ENCODE results near the gene HOMEZ.
"Not testable (repeated sequence)": the region's sequence is repeated elsewhere in the genome, so short reads cannot be mapped to it uniquely, and the experiment has no call there.

Gene HOMEZ

DNA sequence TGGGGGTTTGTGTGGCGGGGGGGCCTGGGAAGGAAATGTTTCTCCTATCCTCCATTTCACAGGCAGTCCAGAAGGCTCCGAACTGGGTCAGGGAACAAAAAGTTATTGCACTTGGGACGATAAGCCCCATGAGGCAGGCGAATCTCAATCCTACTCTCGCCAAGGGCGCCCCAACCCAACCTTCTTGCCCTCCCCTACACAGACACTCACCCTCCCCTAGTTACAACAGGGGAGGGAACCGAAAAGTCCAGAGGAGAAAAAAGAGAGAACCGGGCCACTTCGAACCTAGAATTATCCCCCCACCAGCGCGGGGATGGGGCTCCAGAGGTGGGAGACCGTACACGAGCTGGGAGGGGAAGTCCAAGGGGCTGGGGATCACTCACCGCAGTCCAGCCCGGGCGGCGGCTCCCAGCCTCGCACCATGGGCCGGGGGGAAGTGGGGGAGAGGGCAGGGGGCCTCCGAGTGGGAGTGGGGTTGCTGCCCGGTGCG, 357 bp downstream of the HOMEZ start:
- no peak for FAIRE-seq
- no peak for DNase-seq (ENCODE audit: insufficient read length, low spot score)

DNA sequence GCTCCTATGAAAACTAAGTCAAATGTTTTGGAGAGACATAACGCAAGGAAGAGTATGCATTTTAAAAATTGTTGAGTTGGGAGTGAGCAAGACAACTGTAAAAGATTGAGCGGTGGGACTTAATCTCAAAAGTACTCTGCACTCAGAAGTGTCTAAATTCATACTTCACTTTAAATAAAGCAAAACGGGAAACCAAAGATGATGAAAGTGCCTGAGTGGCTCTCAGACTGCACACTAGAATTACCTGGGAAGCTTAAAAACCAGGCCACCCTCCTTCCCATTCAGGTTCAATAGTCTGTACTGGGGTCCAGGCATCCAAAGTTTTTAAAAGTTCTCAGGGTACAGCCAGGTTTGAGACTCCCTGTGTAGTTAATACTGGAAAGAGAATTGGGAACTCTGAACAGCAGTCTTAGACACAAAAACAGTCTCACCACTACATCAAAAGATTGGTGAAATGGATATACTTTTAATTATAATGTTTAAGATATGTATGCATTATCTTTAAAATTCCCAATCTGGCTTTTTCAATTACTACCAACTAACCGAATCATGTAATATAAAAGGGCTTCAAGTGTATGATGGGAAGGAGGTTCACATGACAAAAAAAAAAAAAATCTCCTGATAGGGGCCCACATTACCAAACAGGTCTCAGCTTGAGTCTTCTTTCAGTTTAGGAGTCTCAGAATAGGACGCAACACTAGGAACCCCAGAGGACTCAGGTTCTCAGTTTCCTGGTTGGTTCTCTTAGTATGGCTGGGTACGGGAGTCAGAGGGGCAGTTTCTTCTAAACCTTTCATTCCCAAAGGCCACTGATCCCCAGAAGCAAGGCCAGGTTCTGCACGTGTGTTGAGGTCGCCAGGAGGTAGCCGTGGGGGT, 1.0 kb downstream of the HOMEZ start:
- DNase-seq (ENCODE audit: insufficient read length, low spot score) (no peak), FAIRE-seq (peak; percentile 82)

DNA sequence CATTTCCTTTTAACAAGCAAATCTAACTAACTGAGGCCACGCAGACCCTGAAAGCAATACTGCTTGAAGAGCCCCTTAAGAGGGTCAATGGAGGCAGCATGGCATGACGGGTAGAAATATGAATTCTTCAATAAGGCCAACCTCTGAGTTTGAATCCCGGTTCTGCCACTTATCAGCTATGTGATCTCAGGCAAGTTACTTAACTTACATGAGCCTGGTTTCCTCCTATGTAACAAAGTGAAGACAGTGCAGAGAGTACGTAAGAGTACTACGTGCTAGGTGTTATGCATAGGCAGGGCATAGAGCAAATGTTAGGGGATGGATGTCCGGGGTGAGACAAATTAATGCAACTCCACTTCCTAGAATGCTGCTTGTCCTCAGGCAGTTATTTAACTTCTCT, 4.7 kb downstream of the HOMEZ start:
- FAIRE-seq (no peak), DNase-seq (ENCODE audit: insufficient read length, low spot score) (no peak)

DNA sequence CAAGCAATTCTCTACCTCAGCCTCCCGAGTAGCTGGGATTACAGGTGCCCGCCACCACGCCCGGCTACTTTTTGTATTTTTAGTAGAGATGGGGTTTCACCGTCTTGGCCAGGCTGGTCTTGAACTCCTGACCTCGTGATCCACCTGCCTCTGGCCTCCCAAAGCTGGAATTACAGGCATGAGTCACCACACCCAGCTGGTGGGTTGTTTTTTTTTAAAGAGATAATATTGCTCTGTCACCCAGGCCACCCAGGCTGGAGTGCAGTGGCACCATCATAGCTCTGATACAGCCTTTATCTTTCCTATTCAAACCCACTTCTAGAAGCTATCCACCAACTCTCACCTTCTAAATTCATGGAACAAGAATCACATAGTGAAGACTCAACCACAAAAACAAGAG, 8.0 kb downstream of the HOMEZ start:
- not testable (repeated sequence) for FAIRE-seq

DNA sequence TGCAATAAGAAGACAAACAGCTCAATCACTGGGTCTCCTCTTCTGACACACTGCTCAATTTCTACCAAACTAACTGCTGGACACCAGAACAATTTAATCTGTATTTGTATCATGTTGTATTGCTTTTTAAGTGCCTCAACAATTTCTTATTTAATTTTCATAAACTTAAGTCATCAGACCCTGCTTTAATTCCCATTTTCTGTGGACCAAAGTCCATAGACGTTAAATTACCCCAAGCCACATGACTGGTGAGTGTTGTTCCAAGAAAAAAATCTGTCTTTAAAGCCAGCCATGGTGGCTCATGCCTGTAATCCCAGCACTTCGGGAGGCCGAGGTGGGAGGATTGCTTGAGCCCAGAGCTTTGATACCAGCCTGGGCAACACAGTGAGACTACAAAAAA, 8.7 kb downstream of the HOMEZ start:
- FAIRE-seq, result no peak
- DNase-seq (ENCODE audit: insufficient read length, low spot score), result no peak

More for the DNA sequence above, 8.0 kb downstream of the HOMEZ start:
- not testable (repeated sequence) for DNase-seq (ENCODE audit: insufficient read length, low spot score)

DNA sequence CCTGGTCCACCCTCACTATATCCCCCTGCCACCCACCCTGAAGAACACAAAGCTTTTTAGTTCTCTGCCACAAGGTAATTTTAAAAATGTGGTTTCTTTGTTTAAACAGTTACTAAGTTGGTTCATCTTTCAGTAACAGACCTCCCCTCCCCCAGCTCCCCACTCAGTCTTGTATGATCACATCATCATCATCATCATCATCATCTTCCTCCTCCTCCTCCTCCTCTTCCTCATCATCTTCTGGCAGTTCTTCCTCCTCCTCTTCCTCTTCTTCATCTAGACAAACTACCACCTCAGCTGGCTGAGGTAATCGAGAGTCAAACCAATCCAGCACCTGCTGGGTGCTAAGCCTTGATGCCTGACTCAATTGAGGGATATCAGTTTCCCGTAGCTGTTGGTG, 10.5 kb downstream of the HOMEZ start:
- FAIRE-seq (no peak), DNase-seq (ENCODE audit: insufficient read length, low spot score) (no peak)

DNA sequence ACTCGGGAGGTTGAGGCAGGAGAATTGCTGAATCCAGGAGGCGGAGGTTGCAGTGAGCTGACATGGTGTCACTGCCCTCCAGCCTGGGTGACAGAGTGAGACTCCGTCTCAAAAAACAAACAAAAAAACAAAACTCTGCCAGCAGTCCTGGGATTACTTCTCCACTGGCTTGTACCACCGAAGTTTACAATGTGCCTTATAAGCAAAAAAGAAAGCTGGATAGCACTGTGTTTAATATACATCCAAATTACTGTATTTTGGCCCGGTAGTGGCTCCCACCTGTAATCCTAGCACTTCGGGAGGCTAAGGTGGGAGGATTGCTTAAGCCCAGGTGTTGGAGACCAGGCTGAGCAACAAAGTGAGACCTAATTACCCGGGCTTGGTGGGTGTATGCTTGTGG, 16.7 kb downstream of the HOMEZ start:
- FAIRE-seq, result no peak

DNA sequence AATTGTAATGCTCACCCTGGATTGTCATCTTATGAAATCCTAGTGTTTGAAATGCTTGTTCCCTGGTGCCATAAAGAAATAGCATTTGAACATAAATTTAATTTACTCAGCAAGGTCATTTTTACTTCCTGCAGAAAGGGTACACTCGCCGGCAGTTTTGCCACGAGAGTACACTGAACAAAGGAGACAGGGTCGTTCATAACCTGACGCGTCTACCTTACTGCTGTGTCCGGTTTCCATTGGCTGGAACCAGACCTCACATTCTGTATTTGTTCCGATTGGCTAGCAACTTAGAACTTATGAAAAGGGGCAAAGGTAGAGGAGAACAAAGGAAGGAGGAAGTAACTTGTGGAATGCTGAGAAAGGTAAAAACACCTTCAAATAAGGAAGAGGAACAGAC, 25.1 kb downstream of the HOMEZ start:
- not testable (repeated sequence) for FAIRE-seq; DNase-seq (ENCODE audit: insufficient read length, low spot score)

More for the DNA sequence above, 16.7 kb downstream of the HOMEZ start:
- DNase-seq (ENCODE audit: insufficient read length, low spot score), result no peak

DNA sequence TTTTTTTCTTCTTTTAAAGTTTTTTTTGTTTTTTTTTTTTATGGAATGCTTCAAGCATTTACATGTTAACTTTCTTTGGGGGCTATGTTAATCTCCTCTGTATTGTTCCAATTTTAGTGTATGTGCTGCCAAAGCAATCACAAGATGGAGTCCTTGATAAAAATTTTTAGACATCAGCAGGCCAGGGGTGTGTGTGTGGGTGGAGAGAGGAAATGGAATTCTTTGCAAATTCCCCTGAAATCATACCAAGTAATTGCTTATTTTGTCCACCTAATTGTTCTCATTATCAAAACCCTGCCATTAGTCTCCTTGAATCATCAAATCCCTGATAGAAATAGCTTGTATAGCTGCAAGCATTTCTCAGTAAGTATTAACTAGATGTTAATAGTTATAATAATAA, 26.5 kb downstream of the HOMEZ start:
- no peak for DNase-seq (ENCODE audit: insufficient read length, low spot score)
- FAIRE-seq, result no peak

DNA sequence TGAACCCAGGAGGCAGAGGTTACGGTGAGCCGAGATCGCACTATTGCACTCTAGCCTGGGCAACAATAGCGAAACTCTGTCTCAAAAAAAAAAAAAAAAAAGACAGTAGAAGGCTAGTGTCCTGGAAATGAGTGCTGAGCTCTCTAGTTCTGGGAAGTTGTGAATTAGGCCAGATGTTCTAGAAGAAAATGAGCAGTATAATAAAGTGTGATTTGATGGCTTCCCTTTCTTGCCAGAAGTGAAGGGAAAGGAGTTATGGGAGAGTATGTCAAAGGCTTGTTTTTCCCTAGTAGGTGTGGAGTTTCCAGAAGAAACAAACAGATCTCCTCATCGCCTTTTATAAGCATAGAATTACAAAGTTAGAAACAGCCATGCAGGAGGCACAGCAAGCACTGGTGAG, 27.7 kb downstream of the HOMEZ start:
- DNase-seq (ENCODE audit: insufficient read length, low spot score) (no peak), FAIRE-seq (no peak)

DNA sequence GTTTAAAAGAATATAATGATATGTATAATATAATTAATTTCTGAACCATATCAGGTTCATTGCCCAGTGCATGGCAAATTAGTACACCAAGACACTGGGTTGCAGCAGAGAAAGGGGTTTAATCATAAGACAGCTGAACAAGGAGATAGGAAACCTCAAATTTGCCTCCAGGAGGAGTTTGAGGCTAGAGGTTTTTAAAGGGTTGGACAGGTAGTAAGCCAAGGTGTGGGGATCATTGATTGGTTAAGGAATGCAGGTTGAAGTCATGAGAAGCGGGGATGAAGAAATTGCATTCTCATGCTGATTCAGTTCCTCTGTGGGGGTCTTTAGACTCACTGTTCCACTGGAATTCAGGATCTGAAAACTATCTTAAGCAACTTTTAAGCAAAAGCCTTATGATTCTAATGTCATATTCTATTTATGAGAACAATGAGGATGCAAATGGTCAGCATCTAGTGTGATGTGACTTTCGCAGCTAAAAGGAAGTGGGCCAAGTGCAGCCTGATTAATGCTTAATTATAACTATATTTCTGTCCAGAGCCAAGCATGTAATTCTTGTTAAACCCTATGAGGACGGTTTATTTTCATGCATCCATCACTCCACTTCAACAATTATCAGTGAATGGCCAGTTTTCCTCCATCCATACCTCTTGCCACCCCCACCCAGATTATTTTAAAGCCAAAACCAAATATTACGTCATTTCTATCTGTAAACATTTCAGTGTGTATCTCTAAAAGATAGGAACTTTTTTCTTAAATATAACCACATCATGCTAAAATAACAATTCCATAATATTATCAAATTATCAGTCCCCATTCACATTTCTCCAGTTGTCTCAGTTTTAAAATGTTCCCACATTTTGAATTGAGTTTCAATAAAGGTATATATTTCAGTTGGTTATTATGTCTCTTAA, 33.3 kb downstream of the HOMEZ start:
- FAIRE-seq (no peak), DNase-seq (ENCODE audit: insufficient read length, low spot score) (no peak)

DNA sequence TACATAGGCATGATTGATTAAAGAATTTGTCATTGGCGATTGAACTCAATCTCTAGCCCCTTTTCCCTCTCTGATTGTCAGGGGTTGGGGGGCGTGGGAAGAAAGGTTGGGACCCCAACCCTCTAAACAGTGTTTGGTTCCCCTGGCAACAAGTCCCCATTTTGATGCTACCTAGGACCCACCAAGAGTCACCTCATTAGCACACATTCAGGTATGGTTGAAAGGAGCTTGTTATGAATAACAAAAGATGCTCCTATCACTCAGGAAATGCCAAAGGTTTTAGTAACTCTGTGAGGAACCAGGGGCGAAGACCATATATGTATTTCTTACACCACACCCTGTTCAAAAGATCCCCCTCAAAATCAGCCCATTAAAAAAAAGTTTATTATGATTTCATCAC, 33.9 kb downstream of the HOMEZ start:
- FAIRE-seq, result no peak

DNA sequence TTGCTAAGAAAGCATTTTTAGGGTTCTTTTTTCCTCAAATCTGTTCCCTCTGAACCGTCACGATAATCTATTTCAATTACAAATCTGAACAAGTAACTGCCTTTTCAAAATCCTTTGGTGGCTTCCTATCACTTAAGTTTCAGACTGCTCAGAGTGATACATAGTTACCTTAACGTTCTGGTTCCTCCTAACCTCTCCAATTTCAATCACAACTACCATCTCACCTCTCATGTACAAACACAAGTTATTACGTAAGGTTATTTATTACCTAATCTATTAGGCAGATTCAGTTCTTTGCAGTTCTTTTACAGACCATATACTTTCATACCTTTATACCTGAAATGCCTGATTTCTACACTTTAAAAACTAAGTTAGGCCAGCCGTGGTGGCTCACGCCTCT, 36.1 kb downstream of the HOMEZ start:
- DNase-seq (ENCODE audit: insufficient read length, low spot score) (no peak), FAIRE-seq (no peak)

More for the DNA sequence above, 33.9 kb downstream of the HOMEZ start:
- no peak for DNase-seq (ENCODE audit: insufficient read length, low spot score)

DNA sequence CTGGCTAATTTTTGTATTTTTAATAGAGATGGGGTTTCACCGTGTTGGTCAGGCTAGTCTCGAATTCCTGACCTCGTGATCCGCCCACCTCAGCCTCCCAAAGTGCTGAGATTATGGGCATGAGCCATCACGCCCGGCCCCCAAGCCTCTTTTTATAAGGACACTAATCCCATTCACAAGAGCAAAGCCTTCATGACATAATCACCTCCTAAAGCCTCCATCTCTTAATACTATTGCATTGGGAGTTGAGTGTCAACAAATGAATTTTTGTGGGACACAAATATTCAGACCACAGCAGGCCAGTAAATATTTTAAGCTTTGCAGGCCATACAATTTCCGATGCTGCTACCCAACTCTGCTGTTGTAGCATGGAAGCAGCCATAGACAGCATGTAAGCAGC, 37.3 kb downstream of the HOMEZ start:
- FAIRE-seq, result no peak
- no peak for DNase-seq (ENCODE audit: insufficient read length, low spot score)

DNA sequence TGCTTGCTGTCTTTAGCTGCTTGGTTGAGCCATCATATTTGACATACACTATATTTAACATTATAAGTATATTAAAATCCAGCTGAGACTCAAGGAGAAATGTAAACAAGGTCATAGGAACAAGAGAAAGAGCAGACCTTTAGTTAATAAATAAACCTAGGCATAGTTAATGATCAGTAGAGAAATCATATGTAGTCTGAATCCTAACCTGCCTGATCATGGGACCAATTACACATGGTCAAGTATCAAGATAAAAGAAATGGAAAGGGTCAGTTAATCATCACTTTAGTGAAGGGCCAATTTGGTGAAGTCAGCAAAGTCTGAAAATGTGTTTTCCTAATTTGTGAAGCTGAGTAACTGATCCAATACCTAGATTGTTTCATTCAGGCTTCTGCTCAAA, 40.6 kb downstream of the HOMEZ start:
- DNase-seq (ENCODE audit: insufficient read length, low spot score), result no peak
- FAIRE-seq, result peak; percentile 28

DNA sequence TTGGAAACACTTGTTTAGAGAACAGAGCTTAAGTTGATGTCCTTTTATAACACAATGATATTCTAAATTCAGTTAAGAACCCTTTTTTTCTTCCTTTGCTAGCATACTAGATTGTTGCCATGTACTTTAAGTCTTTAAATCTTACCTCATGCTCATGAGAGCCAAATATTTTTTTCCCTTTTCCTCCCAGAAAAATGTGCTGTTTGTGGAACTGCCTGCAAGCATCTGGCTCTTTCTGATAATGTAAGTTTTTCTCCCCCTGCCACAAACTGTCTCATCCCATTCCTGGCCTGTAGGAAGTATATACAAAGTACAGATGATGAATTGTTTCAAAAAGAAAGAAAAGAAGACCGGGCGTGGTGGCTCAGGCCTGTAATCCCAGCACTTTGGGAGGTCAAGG, 42.9 kb downstream of the HOMEZ start:
- DNase-seq (ENCODE audit: insufficient read length, low spot score) (no peak), FAIRE-seq (no peak)

DNA sequence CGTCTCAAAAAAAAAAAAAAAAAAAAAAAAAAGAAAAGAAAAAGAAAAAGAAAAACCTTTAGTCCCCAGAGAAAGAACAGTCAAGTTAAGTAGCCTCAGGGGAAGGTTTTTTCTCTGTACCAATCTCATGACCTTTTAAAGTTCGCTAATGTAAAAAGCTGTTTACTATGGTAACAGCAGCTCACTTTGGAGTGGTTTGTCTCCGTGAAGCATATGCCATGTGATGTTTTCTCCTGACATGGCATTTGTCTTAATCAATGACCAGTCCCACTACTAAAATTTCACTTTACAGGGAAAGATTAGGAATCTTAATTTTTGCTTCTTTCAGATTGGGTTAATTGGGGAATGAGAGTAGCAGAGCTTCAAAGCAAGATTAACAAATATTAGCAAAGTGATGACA, 43.9 kb downstream of the HOMEZ start:
- DNase-seq (ENCODE audit: insufficient read length, low spot score), result no peak
- no peak for FAIRE-seq

DNA sequence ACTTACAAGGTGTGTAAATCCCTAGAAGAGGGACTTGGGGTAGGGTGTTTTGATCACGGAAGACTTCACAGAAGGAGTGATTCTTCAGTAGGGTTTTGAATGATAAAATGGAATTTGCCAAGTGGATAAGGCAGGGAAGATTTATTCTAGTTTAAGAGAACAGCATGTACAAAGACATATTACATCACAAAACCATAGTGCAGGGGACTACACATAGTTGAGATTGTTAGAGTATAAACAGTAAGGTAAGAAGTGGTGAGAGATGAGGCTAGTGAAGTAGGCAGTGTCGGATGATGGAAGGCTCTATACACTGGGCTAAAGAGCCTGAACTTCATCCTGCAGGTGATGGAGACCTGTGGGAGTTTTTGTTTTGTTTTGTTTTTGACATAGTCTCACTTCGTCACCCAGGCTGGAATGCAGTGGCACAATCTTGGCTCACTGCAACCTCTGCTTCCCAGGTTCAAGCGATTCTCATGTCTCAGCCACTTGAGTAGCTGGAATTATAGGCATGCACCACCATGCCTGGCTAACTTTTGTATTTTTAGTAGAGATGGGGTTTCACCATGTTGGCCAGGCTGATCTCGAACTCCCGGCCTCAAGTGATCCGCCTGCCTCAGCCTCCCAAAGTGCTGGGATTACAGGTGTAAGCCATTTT, 44.7 kb downstream of the HOMEZ start:
- not testable (repeated sequence) for DNase-seq (ENCODE audit: insufficient read length, low spot score); FAIRE-seq

DNA sequence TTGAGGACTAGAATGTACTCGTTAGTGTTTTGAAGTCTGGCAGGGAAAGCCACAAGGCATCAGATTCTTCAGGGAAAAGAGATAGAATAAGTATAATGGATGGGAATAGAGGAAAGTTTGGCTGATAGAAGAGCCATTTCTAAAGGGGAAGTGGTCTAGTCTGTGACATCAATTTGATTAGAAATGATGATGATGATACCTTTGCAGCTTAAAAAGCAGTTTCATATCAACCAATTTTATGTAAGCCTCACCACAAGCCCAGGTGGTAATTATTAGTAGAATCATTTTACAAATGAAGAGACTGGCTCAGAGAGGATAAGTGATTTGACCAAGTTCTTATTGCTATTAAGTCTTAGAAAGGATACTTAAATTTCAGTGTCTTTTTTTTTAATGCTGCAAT, 45.3 kb downstream of the HOMEZ start:
- DNase-seq (ENCODE audit: insufficient read length, low spot score), result no peak

DNA sequence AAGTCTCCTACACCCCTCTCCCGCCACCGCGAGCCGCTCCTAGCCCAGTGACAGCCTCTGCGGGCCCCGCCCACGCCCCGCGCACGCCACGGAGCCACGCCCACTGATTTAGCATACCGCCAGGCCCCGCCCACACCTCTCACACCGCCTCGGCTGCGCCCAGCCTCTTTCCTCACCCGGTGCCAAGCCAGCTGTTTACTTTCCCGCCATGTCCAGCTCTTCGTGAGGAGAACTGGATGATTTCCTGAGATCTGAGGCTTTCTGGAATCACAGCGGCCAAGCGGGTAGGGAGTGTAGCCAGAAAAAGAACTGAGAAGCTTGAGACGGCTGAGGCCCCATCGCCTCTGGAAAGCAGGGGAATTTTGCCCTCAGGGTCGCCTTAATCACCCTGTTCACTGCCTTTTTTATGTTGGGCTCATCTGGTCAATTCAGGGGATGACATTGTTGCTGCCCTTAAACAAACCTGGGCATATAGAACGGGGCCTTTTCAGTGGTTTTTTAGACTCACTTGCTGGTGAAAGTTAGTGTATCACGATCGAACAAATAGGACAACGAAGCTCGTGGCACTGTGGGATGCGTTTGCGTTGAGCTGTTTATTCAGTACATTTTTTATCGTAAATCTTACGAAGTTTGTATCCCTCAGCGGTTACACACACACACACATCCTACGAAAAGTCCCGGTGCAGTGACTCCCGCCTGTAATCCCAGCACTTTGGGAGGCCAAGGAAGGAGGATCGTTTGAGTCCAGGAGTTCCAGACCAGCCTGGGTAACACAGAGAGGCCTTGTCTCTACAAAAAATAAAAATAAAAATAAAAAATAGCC, 47.9 kb downstream of the HOMEZ start, which contains the start of gene RNF212B:
Gene RNF212B, plus strand, starts transcription at position 165 of the 823 bp plus-strand sequence. CDS start 2,410 bp downstream, outside the sequence.
- FAIRE-seq (peak; percentile 21), DNase-seq (ENCODE audit: insufficient read length, low spot score) (peak; percentile 78)

More for the DNA sequence above, 45.3 kb downstream of the HOMEZ start:
- FAIRE-seq, result no peak
